RCC 7860 (cell line): ENCODE results near the gene AGBL1.

Experiments
- DNase-seq: peaks from one replicate; pipeline ENCODE4 v3.0.0-alpha.2; 2015; ENCODE audit warnings: low spot score
- FAIRE-seq: peaks from 2 replicates; lab custom pipeline; 2012; peaks lifted over from hg19 to GRCh38; lab: Jason Lieb, UNC

The AGBL1 gene

GRCh38 chr15:86765281-86765680 lies 685.6 kb downstream of the AGBL1 start:
- FAIRE-seq (no peak), DNase-seq (no peak)

GRCh38 chr15:86772369-86773059 lies 692.8 kb downstream of the AGBL1 start:
- DNase-seq (no peak), FAIRE-seq (no peak)

DNA sequence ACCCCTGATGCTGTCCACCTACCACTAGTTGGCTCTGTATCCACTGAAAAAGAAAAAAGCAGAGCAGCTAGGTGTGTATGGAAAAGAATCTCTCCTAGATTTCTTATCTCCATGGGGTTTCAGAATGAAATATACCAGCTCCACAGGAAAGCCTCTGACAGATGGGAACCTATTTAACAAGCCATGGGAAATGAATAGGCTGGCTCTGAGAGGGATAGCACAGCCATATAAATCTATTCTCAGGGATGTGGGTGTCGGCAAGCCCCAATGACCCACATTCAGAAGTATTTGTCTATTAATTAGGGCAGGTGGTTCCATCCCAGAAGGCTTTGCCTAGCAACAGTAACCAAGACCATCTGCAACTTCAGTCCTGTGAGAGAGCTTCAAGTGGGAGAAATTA lies 694.1 kb downstream of the AGBL1 start:
- DNase-seq (no peak), FAIRE-seq (no peak)

DNA sequence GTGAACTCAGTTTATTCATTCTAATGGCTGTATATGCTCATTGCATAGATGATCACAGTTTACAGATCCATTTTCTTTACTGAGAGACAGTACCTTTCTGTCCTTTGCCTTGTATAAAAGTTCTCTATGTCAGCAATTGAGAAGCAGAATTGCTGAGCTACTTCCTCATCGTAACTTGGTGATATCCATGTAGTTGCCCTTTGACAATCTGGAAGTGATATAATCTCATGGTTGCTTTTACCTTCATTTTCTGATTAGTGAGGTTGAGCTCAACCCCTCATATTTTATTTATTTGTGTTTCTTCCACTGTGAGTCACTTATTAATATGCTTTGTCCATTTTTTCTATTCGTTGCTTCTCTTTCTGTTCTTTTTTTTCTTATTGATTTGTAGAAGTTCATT lies 696.5 kb downstream of the AGBL1 start:
- DNase-seq = no peak
- no peak for FAIRE-seq

GRCh38 chr15:86796521-86796920 lies 716.9 kb downstream of the AGBL1 start:
- no peak for FAIRE-seq
- no peak for DNase-seq

GRCh38 chr15:86797135-86797534 lies 717.5 kb downstream of the AGBL1 start:
- FAIRE-seq (no peak), DNase-seq (no peak)

- FAIRE-seq = no peak
- no peak for DNase-seq
Measured at GRCh38 chr15:86799226-86799625, 719.6 kb downstream of the AGBL1 start.

GRCh38 chr15:86802244-86802643 lies 722.6 kb downstream of the AGBL1 start:
- FAIRE-seq (no peak), DNase-seq (no peak)

GRCh38 chr15:86804406-86804805 lies 724.7 kb downstream of the AGBL1 start:
- DNase-seq (no peak), FAIRE-seq (no peak)

- DNase-seq (no peak), FAIRE-seq (no peak)
Measured at GRCh38 chr15:86810329-86810728, 730.7 kb downstream of the AGBL1 start.

GRCh38 chr15:86813892-86814291 lies 734.2 kb downstream of the AGBL1 start:
- FAIRE-seq = no peak

GRCh38 chr15:86829245-86829644 lies 749.6 kb downstream of the AGBL1 start:
- FAIRE-seq (no peak), DNase-seq (no peak)

More at GRCh38 chr15:86813892-86814291, 734.2 kb downstream of the AGBL1 start:
- no peak for DNase-seq

GRCh38 chr15:86830304-86830703 lies 750.6 kb downstream of the AGBL1 start:
- DNase-seq = no peak
- FAIRE-seq = no peak

GRCh38 chr15:86833595-86833994 lies 753.9 kb downstream of the AGBL1 start:
- FAIRE-seq (no peak), DNase-seq (no peak)

DNA sequence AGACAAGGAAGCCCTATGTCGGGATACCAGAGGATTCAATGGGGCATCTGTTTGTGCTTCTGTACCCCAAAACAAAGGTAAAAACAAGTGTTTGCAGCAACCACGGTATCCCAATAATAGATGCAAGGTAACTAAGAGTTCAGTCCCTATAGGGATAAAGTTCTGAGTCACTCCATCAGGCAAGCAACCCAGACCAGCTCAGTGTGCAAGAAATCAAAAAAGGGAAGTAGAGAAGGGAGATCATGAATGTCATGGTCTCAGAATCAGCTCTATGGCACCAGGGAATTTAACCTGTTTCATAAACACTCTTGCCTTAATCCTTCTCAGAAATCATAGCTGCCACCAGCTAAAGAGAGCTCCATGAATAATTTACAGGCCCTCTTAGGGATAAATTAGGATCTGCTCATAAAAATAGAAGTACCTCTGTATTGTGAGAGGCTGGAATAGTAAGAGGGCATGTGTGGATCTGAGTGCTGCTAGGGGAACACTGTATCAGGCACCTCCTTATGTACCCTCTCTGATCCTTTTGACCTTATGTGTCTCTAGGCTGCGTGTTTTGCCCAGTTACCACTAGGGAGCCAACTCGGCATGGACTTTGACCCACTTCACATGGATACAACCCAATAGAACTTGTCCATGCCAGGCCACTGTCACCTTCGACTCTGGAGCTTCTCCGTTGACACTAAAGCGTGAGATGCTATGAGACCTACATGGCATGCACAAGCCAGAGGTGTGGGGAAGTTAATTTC lies 754.6 kb downstream of the AGBL1 start:
- no peak for FAIRE-seq

DNA sequence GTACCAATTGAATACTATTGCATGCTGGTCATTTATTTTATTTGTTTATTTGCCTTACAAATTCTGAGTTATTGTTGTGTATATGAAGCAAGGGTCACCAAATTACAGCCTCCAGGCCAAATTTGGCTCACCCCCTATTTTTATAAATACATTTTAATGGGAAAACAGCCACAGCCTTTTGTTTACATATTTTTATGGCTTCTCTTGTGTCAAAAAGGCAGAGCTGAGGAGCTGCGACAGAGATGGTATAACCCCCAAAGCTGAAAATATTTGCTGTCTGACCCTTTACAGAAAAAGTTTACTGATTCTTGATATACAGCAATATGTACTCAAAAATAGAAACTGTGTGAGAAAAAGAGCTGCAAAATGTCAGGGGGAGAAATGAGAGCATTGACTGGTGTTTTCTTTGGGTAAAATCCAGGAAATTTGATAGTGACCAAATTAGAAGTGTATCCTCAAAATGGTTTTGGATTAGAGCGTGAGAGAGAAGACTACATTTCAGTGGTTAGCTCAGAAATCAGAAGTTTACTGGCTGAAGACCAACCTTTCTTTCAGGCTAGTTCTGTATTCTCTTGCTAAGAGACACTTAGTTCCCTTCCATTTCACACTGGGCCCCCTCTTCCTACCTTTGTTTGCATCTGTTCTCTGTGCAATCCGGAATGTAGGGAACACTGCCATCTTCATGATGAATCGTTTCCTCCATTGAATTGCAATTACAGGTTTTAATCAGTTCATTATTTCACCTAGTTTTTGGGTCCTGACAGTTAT lies 757.8 kb downstream of the AGBL1 start:
- DNase-seq (no peak), FAIRE-seq (no peak)

More for the DNA sequence above, 754.6 kb downstream of the AGBL1 start:
- DNase-seq = no peak

- FAIRE-seq = no peak
- no peak for DNase-seq
Measured at GRCh38 chr15:86839502-86839901, 759.8 kb downstream of the AGBL1 start.

- DNase-seq (no peak), FAIRE-seq (no peak)
Measured at GRCh38 chr15:86840996-86841395, 761.3 kb downstream of the AGBL1 start.

GRCh38 chr15:86842199-86842598 lies 762.5 kb downstream of the AGBL1 start:
- DNase-seq (no peak), FAIRE-seq (no peak)

DNA sequence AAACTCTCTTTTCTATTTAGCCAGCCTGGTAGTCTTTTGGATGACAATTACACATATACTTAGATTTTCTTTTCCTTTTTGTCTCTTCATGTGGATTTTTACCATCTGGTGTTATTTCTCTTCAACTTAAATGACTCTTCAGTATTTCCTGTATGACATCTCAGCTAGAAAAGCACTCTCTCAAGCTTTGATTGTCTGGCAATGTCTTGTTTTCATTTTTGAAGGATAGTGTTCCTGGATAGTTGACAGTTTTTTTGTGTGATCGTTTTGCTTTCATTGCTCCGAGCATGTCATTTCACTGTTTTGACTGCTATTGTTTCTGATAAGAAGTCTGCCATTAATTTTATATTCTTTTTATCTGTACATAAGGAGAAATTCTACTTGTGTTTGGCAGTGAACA lies 766.4 kb downstream of the AGBL1 start:
- FAIRE-seq (no peak), DNase-seq (no peak)

- DNase-seq (no peak), FAIRE-seq (no peak)
Measured at GRCh38 chr15:86849136-86849535, 769.5 kb downstream of the AGBL1 start.
